HG03095 (cell line): ENCODE data around the gene GABBR1.
"Not testable (repeated sequence)": the region's sequence is repeated elsewhere in the genome, so short reads cannot be mapped to it uniquely, and the experiment has no call there.

Experiments used
- ATAC-seq: cut with Tn5 transposase; IDR thresholded peaks from one replicate; pipeline ENCODE4 v1.9.1; 2021; ENCODE audit warnings: moderate library complexity; ENCODE audit not compliant: unreplicated experiment

GABBR1 gene

DNA sequence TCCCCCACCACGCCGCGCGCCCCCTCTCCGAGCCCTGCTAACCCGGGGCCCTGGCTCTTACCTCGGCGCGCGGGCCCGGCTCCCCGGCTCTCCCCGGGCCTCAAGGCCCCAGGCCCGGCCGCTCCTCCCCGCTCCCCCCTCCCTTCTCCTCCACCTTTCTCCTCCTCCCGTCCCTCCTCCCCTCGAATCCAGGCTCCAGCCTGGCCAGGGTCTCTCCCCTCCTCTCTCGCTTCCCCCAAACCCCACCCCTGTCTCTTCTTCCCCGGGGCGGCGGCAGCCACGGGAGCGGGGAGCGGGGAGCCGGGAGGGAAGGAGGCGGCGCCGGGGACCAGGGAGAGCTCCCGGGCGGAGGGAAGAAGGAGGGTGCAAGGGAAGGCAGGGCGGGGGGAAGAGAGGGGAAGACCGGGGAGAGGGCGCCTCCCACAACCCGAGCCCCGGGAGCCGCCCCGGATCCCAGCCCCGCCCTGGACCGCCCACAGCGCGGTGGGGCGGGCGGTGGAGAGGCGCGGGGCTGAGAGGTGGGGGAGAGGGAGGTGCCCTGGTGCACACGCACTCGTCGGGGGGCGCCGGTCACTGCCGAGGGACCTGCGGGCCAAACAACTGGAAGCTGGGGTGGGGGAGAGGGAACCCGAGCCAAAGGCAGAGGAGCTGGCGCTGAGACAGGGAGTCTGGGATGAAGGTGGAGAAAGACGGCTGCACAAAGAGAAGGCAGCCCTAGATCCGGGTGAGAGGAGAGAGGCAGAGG, at the start of gene GABBR1:
Gene GABBR1, minus strand, starts transcription at position 395 of the 745 bp plus-strand sequence. CDS start 798 bp downstream, outside the sequence.
- ATAC-seq = peak; percentile 78

DNA sequence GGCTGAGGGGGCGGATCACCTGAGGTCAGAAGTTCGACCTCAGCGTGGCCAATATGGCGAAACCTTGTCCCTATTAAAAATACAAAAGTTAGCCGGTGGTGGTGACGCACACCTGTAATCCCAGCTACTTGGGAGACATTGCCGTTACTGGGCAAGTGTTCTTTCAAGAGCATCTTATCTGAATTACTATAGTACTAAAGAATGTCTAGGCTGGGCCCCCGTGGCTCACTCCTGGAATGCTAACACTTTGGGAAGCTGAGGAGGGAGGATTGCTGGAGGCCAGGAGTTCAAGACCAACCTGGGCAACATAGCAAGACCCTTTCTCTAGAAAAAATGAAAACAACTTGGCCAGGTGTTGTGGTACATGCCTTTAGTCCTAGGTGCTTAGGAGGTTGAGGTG, 48.8 kb upstream of the GABBR1 start:
- no peak for ATAC-seq

DNA sequence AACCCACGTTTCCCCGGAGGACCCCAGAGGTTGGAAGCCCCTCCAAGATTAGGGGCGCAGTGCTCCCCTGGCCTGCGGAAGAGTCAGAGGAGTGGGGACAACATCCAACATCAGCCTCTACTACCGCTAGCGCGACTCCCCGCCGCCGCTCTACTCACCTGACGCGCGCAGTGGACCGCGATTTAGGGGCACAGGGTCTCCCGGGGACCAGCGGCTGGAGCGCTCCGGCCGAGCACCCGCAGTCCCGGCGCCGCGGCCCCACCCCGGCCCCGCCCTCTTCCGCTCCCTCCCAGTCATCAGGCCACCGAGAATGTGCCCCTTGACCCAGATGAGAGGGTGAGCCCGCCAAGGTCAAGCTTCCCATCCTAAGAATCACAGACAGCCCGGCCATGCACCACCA, 47.9 kb upstream of the GABBR1 start, which contains the start of gene ZFP57:
Gene ZFP57, minus strand, starts transcription at position 249 of the 400 bp plus-strand sequence. CDS start 4,149 bp downstream, outside the sequence.
- no peak for ATAC-seq

DNA sequence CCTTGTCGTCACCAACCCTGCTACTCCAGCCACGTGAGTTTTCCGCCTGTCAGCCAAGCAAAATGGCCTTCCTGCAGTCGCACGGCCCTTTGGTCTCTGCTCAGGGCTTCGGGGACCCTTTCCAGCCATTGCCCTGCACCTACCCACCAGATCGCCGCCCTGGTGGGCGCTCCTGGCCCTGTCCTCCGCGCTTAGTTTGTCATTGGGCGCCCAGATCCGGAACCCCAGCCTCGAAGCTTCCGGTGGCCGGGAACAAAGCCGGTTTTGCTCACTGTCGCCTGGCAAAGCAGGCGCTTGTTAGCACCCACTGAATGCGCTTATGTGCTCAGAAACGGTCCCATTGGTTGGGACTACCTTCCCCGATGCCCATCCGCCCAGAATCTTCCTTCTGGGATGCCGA, 47.4 kb upstream of the GABBR1 start:
- no peak for ATAC-seq

DNA sequence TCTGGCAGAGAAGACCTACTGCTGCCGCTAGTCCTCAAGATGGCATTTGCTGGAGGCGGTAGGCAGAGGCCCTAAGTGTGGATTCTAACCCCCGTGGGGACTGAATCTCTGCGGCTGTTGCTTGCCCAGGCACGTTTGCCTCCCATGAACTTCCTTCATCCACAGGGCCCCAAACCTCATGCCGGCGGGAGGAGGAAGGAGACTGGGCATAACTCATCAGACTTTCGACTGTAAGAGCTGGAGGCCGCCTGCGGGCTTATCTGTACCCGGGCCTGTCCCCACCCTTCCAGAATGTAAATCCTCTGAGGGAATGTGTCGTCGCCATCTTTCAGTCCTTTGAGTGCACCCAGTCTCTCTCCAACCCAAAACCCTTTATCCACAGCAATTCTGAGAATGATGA, 47.0 kb upstream of the GABBR1 start:
- no peak for ATAC-seq

DNA sequence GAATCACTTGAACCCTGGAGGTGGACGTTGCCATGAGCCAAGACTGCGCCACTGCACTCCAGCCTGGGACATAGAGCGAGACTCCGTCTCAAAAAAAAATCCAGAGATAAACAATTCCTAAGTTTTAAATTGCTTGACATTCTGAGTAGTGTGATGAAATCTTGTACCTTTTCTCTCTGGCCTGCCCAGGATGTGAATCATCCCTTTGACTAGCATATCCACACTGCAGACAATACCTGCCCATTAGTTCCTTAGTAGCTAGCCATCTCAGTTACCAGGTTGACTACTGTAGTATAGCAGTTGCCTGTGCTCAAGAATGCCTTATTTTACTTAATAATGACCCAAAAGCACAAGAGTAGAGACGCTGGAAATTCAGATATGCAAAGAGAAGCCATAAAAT, 45.1 kb upstream of the GABBR1 start:
- no peak for ATAC-seq

DNA sequence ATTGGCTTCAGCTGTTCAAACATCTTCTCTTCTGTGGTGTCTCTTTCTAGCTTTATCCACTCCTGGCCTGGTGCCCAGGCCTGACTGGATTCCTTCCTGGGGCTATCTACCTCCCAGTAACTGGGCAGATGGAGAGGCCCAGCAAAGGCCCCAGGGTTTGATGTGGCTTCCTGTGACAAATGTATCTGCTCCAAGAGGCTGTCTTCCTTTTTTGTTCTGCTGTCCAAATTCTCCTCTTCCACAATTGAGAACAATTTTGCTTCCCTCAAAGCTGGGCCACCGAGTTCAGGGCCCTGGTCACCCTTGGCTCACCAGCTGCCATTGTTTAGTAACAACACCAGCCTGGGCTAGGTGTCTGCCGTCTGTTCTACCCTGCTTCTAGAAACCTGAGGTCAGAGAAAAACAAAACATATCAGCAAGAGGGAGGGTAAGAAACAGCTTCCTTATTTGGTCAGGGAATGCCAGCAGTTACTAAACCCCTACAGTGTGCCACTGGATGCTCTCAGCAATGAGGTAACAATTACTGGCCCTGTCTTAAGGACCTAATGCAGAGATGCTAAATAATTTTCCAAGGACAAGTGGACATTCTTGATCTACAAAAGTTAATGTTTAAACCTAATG, 44.1 kb upstream of the GABBR1 start:
- ATAC-seq = no peak

DNA sequence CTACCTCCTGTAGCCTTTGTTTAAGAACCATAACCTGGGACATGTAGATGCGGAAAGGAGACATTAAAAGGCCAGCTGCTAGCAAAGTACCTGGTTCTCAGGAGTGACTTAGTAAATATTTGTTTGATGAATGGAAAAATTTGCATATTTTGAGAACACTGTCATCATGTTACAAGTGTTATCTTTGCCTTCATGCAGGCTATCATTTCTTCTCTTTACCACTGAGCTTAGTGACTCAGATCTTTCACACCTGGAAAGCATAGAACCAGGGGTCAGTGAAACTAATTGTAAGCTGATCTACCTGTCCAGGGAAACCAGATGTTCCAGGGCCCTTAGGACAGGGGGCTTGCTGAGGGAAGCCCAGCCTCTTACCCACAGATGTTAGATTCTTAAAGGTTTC, 42.6 kb upstream of the GABBR1 start:
- ATAC-seq = no peak

DNA sequence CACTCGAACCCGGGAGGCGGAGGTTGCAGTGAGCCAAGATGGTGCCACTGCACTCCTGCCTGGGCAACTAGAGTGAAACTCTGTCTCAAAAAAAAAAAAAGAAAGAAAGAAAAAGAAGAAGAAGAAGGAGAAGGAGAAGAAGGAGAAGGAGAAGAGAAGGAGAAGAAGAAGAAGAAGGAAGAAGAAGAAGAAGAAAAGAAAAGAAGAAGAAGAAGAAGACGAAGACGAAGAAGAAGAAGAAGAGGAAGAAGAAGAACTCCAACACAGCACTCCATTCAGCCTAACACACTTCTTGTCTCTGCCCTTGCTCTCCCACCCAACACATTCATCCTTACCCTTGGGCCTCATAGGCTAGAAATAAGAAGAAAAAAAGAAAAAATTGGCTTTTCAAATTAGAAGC, 41.0 kb upstream of the GABBR1 start:
- no peak for ATAC-seq

DNA sequence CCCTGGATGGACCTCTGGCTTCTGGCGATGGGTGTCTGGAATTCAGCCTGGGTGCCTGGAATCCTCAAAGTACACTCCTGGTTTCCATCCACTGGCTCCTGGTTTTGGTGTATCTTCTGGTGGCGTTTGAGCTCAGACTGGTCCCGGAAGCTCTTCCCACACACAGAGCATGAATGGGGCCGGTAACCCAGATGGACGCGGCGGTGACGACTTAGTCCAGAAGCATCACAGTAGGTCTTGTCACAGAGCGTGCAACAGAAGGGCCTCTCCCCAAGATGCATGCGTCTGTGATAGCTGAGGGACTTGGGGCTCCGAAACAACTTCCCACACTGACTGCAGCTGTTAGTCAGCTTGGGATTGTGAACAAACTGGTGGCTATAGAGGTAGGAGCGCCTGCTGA, 40.2 kb upstream of the GABBR1 start:
- ATAC-seq = no peak

DNA sequence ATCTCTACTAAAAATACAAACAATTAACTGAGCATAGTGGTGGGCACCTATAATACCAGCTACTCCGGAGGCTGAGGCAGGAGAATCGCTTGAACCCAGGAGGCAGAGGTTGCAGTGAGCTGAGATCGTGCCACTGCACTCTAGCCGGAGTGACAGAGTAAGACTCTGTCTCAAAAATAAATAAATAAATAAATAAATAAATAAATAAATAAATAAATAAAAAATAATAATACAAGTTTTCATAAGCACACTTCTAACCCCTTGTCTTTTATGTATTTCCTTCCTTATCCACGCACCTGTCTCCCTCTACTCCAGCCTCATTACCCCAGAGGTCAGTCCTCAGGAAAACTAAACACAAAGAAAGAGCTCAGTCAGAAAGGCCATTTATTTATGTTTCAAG, 39.1 kb upstream of the GABBR1 start:
- ATAC-seq = not testable (repeated sequence)

DNA sequence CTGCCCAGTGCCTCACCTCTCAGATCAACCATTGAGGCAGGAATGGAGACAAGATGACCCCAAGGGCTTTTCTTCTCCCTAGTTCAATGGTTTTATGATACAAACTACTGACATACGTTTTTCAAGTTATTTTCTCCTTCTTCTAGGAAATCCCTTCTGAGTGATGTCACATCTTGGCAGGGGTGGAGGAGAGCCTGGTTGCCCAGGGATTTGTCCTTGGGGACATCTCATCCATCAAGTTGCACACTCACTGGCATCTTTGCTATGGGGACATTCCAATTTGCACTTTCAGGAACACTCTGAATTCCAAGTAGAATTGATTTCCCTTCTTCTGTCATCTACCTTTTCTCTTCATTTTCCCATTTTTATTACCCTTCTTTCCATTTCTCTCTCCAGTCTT, 38.0 kb upstream of the GABBR1 start:
- no peak for ATAC-seq

DNA sequence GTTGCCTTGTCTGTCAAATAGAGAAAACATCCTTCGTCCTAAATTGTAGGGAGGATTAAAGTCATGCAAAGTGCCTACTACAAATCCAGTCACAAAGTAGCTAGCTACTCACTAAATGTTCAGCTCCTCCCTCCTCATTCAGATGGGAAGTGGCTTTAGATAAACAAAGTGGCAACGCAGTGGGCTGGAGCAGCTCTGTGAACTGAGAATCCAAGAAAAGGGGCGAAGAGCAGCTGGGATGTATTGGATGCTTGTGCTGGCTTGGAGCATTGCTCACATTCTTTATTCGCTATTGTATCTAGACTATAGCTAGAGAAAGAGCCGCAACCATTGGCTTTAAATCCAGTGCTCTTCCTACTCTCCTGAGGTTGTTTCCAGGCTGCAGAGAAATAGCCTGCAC, 34.2 kb upstream of the GABBR1 start:
- ATAC-seq = no peak

DNA sequence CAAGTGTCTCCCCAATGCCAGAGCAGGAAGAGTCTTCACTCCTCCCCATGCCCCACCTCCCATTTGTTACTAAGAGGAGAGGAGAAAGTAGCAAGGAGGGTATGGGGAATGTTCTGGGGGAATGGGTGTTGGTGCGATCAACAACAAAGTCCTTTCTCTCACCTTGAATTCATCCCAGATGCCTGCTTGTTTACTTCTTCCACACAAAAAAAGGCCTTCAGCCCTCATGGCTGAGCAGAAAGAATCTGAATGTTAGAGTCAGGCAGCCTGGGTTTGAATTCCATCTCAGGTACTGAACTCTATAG, 33.8 kb upstream of the GABBR1 start:
- no peak for ATAC-seq

DNA sequence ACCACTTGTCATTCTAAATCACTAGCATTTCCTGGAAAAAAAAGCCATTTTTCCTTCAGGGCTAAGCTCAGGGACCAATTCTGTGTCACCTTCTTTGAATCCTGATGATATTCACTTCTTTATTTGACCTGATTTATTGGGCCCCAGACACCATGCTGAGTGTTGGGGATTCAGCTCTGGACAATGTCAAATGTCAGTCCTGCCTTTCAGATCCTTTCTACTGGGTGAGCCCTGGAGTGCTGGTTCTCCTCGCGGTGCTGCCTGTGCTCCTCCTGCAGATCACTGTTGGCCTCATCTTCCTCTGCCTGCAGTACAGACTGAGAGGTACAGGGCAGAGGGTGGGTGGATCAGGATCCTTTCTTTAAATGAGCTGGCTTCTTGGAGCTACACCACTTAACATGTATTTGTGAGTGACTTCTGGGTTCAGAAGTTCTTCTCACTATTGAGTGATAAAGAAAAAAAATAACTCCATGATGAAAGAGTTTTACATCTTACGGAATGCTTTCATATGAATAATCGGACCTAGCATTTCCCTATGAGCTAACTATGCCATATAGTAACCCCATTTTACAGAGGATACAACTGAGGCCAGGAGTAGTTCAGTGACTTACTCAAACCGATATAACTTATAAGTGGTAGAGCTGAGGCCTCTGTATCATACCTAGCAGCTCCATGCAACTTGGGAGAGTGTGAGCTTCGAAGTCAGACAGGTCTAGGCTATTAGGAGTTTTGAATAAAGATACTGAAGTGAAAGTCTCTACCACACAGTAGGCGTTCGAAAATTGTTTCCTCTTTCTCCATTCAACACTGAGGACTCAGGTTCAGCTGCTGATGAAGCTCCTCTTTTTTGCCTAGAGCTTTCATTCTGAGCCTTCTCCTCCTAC, 33.2 kb upstream of the GABBR1 start:
- no peak for ATAC-seq

DNA sequence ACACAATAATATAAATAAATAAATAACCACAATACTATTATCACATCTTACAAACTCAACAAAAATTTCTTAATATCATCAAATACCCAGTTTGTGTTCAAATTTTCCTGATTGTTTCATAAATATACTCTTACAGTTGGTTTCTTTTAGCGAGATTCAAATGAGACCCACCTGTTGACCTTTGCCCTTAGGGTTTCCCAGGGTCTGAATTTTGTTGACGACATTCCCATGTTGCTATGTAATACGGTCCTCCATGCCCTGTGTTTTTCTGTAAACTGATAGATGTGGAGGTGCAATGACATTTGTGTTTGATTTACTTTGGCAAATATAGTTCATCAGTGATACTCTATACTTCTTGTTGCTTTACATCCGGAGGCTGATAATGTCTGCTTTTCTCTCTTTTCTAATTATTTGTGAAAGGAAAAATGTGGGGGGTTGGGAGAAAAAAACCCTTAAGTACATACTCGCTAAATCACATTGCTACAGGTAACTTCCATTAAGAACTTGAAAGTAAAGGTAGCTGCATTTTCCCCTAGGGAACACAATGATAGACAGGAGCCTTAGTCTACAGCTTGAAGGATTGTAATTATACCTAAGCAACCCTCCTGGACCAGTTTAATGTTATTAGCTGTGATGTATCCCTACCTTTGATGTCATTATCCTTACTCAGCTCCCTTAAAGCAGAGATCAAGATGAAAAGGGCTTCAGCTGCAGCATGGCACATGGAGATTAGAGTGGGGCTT, 30.5 kb upstream of the GABBR1 start:
- no peak for ATAC-seq

DNA sequence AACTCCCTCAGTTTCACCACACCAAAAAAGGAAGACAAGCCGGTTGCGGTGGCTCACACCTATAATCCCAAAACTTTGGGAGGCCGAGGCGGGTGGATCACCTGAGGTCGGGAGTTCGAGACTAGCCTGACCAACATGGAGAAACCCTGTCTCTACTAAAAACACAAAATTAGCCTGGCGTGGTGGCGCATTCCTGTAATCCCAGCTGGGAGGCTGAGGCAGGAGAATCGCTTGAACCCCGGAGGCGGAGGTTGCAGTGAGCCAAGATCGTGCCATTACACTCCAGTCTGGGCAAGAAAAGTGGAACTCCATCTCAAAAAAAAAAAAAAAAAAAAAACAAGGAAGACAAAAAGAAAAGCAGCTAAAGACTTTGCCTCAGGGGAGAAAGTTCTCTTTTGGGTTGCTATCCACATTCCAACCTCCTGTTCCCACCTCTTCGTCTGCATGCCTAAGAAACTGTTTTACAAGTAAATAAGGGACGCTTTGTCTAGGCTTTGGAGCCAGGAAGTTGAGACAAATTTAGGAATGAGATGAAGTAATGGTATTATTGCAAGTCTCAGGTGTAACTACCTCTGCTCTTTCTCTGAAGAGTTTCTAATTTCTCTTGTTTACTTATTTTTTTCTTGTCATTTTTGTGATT, 28.6 kb upstream of the GABBR1 start:
- ATAC-seq = not testable (repeated sequence)

DNA sequence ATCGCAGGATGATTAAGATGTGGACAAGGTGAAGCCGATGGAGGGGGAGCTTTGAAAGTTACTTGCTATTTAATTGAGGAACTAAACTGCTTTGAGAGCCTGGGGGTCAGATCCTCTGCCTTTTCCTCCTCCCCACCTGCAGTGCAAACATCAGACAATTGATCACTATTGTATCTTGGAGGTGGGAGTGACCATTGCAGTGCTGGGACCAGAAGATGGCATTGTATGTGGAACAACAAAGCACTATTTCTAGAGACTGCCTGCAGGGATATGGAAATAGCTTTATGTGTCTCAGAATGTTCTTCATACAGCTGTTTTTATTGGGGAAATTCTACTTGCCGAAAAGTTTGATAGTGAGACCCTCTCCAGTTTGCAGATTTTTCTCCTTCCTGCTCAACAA, 28.1 kb upstream of the GABBR1 start:
- ATAC-seq = no peak

DNA sequence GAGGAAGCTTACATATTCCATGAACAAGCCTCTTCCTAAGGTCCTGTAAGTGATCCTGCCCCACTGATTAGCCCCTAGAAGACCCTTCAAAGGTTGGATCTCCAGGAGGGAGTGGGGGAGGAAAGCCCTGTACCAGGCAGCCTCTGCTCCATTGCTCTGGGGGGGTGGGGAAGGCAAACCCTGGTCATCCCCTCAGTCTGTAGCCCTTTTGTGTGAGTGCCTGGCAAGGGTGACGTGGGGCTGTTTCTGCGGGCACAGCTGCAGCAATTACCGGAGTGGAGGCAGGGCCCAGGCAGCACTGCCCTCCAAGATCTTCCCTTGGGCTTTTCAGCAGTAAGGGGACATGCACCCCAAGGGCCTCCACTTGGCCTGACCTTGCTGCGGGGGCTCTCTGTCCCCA, 23.8 kb upstream of the GABBR1 start, which contains the start of gene MOG:
Gene MOG, plus strand, starts transcription at position 295 of the 400 bp plus-strand sequence. CDS start 118 bp downstream, outside the sequence.
- no peak for ATAC-seq

DNA sequence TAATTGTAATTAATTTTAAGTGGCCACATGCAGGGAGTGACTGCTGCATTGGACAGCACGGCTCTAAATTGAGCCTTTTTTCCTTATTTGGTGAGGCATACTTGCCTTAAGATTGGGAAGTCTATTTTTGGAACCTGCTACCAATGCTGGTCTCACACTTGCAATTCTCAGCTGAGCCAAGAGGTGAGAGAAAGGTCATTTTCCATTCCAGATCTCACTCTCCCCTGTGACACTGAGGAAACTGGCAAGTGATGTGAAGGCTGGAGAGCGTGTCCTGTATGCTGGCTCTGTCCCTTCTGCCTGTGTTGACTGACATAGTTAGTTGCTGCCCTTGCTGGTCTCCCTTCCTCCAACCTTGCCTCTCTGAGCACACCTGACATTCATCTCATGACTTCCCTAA, 23.2 kb upstream of the GABBR1 start:
- no peak for ATAC-seq
